HG03469 (cell line): Measurements from ENCODE around the gene SLC10A7.

Source experiments
- ATAC-seq: cut with Tn5 transposase; IDR thresholded peaks from one replicate; pipeline ENCODE4 v1.9.1; 2021; ENCODE audit warnings: mild to moderate bottlenecking, moderate library complexity, moderate number of reproducible peaks; ENCODE audit not compliant: unreplicated experiment

SLC10A7 gene

DNA sequence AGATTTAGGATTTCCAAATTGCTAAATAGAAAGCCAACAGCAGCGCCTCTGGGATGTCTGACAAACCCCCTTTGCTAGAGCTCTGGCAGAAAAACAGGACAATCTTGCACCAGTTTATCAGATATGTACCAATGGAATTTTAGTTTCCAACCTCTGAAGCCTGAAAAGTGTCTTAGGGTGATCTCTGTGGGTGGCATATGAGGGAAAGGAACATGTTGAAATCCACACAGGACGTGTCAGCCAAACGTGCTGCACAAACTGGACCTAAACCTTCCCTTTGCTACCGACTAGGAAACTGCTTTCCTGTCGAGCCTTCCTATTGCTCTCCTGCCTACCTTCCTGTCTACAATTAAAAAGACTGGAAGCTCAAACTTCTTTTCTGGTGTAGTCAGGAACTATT is 253.9 kb downstream of the SLC10A7 start:
- ATAC-seq, result no peak

- no peak for ATAC-seq
Measured at GRCh38 chr4:146265950-146266490, 255.7 kb downstream of the SLC10A7 start.

DNA sequence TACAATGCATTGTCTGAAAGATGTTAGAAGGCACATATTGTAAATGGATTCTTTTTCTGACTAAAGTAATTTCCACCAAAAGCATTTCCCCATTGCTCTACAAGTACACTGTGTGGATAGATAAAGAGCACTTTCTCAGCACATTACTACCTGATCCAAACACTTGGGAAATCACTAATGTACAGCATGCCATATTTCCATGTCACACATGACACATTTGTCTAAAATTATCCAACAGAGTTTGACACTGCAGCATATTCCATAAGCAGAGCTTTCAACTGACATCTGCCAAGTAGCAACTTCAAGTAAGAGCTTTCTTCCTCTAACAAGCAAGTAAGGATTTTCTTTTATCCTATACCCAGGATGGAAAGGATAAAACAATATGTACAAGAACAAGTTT is 257.9 kb downstream of the SLC10A7 start:
- ATAC-seq, result no peak

DNA sequence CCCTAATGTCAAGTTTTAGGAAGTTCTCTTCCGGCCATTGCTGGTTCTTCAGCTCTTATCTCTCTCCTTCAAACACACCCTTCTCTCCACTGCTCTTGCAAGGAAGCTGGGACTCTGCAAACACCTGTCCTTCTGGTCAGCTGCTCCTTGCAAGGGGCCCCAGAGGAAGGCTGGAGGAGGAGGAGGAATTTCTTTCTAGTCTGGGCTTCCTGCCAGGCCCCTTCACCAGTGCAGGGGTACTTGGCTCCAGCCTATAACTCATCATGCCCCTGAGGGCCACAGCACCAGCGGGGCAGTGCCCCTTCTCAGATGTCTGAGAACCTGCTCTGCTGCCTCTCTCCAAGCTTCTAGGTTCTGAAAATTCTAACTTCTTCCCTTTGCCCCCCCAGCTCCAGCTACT is 260.7 kb downstream of the SLC10A7 start:
- no peak for ATAC-seq

- no peak for ATAC-seq
Measured at GRCh38 chr4:146260521-146260920, 261.2 kb downstream of the SLC10A7 start.

- no peak for ATAC-seq
Measured at GRCh38 chr4:146257511-146257910, 264.2 kb downstream of the SLC10A7 start.

- no peak for ATAC-seq
Measured at GRCh38 chr4:146256328-146256727, 265.4 kb downstream of the SLC10A7 start.

DNA sequence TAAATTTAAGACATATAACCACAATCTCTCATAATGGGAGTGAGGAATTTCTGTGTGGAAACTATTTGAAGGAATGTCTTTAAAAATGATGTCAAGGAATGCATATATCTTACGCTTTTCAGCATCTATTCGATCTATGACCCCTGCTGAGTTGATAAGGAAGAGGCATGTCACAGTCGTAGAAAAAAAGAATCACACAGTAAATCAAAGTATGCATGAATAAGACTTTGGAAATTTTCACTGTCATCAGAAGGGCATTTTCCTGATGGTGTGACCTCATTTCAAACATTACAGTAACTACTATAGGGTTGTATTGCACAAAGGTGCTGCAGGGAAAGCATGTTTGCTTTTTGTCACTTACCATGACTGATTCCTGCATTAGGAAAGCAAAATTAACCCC is 265.9 kb downstream of the SLC10A7 start:
- ATAC-seq, result no peak

DNA sequence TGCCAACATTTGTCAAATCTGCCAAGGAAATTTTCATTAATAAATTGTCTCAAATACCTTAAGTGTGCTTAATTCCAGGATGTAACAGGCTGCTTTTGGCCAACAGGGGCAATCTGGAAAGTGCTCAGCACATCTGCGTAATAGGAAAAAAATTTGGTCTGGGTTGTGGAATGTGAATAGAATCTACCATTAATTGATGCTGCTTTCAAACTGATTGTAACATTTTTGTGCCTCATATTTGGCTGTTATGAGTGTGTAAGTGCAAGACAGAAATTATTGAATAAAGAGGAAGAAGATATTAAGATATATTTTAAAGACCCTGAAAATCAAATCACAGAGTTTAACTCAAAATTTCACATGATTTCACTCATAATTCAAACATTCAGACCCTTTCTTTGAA is 266.3 kb downstream of the SLC10A7 start:
- ATAC-seq, result no peak

GRCh38 chr4:146252969-146253611 is 268.6 kb downstream of the SLC10A7 start:
- ATAC-seq, result no peak

DNA sequence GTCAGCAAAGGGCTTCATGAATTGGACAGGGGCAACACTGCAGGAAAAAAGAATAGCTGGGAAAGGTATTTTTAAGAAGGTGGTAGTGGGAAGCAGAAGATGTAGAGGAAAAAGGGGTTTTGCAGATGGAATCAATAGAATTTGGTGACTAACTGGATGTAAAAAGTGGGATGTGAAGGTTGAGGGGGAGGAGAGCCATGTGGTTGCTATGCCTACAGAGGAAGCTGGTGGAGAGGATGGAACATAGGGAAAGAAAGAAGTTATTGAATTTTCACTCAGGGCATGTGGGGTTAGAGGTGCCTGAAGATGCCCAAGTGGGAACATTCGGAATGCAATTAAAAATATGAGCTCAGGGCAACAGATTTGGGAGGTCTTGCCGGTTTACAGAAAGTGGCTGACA is 274.4 kb downstream of the SLC10A7 start:
- ATAC-seq, result no peak

- no peak for ATAC-seq
Measured at GRCh38 chr4:146246381-146246780, 275.4 kb downstream of the SLC10A7 start.

- ATAC-seq, result no peak
Measured at GRCh38 chr4:146245850-146246249, 275.9 kb downstream of the SLC10A7 start.

DNA sequence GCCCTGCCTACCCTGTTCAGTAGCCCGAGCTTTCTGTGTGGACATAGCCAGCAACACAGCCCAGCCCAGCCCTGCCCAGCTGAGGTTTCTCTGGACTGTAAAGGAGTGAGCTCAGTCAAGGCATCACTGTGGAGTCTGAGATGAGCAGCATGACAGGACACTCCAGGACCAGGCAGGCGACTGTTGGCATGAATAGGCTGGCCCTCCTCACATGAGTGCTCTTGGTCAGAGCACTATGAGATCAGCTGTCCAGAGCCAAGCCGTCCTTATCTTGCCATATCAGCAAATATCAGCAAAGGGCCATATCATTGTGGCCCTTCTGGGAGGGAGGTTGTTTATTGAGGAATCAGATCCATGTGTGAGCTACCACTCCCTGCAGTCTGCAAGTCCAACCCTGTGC is 276.5 kb downstream of the SLC10A7 start:
- ATAC-seq, result no peak

DNA sequence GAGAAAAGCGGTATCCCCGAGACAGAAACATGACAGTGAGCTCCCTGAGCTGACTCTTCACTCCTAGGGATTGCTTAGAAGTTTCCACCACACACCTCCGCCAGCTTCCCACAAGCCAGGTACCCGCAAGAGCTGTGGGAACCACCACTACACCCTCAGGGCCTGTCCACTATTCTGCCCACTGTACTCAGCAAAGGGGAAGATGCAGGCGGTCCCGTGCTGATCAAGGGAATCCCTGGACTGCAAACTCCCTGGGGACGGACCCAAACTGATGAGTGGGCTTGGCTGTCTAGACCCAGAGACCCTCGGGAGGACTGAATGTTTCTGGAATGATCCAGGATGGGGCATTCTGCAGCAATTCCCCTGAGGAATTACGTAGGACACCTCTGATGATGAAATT is 277.2 kb downstream of the SLC10A7 start:
- ATAC-seq, result no peak

GRCh38 chr4:146243883-146244277 is 277.9 kb downstream of the SLC10A7 start:
- ATAC-seq, result no peak

GRCh38 chr4:146243141-146243882 is 278.4 kb downstream of the SLC10A7 start:
- ATAC-seq, result peak; percentile 69

GRCh38 chr4:146238107-146238506 is 283.6 kb downstream of the SLC10A7 start:
- ATAC-seq, result no peak

DNA sequence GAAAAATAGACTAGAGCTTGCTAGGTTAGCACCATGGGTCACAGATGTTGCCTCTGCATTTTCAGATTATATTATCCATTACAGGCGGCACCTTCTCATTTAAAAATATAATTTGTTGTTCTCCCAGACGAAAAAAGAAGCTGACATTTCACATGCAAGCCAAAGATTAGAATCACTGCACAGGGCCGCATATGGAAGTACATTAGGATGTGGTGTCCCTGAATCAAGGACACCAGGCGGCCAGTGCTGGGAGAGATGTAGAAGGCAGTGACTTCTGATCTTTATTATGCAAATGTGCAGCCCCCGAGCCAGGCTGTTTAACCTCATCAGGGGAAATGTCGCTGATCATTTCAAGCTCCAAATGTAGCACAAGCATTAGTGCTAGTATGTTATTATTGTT is 284.6 kb downstream of the SLC10A7 start:
- no peak for ATAC-seq

DNA sequence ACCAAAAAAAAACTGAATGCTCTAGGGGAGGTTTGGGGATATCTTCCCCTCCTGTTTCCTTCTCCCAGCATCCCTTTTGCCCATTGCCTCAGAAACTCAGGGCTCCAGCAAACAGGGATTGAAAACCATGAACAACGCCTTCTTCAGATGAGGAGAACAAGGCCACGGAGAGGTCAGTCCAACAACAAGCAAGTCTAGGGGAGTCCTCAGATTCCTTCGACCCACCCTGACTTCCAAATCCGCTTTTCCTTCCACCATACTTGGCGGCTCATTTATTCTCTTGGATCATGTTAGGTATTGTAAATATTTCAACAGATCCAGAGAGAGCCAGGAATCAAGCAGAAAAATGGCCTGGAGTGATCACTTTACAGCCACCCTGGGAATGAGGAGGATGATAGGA is 285.5 kb downstream of the SLC10A7 start:
- ATAC-seq, result no peak

DNA sequence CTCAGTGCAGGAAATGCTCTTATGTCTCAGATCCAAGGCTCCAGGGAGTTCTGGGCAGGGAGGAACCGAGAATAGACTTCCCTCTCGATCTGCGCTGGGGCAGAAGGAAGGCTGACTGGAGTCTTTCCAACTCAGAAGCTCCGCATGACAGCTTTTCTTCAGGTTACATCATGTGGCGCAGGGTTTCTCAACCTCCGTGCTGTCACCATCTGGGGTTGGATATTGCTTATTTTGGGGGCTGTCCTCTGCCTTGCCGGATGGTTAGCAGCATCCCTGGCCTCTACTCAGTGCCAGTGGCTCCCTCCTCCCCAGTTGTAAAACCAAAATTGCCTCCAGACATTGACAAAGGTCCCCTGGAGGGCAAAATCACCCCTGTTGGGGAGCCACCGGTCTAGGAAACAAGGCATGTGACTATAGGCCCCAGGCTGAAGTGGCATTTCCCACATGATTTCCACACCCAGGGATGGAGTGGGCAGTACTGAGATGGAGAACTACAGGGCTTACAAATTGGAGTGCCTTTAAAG is 286.0 kb downstream of the SLC10A7 start:
- no peak for ATAC-seq

DNA sequence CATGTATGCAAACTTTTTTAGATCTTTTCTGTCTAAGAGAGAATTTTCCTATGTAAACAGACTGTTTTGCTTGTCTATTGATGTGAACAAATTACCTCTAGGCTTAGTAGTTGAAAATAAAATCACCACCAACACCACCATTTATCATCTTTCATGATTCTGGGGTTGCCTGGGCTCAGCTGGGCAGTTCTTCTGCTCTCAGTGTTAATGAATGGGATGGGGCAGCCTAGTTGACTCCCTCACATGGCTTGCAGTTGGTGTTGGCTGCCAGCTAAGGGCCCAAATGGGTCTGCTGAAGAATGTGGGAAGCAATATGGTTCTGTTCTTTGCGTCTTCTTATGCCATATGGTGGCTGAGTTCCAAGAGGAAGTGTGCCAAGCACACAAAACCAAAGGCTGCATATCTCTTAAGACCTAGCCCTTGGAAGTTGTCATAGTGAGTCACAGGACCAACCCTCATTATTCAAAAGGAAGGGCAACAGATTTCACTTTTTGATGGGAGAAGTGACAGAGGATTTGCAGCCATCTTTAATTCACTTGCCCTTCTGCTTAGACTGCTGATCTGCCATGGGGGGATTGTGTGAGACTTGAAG is 289.5 kb downstream of the SLC10A7 start:
- ATAC-seq, result no peak
